Esophagus mucosa (tissue), 1 donor: ENCODE measurements around the gene STAC2. TPM values are rescaled to one million over a fixed set of nuclear protein-coding genes. Genes with fewer than 3 reads are reported as not detected.

Source experiments
- ATAC-seq: fragments of 200-7000 bp; cut with Tn5 transposase; one replicate; pipeline ENCODE4 v1.9.1; 2020
- total RNA-seq: library from RNA; stranded (reverse); gene quantifications from one replicate; pipeline ENCODE4 v1.2.4, GENCODE V29; 2023
- donor health status: DM: yes; HTN: yes; CAD: no.

Gene STAC2
- total RNA-seq, 1 donor from 2014 or later = 0.60 TPM

DNA sequence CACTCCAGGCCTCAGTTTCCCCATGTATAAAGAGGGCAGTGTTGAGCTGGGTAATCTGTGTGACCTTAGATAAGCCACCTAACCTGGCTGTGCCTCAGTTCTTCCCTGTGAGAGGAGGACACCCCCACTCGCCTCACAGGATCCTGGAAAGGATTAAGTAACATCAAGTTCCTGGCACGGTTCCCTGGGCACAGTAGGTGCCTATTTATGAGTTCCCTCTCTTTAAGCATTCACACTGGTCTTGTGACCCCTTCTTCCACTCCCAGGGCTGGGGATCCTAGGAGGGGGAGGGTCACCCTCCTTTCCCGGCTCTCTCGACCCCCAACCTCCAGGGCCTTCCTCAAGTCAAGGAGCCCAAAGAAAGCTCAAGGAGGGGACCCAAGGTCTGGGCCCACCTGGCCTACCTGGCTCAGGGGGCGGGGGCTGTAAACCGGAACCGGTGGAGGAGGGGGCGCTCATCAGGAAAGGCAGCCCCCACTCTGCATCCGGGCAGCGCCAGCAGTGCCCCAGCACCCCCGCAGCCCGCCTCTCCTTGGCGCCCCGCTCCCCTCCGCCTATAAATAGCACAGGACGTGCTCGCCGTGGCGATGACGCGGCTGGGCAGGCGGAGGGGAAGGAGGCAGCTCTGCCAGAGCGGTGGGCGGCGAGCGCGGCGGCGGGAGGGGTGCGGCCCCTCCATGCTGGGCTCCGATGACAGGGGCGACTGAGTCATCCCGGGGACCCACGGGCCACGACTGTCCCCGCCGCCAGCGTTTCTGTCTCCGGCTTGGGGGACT is 16.2 kb downstream of the STAC2 start:
- ATAC-seq = peak; percentile 29

DNA sequence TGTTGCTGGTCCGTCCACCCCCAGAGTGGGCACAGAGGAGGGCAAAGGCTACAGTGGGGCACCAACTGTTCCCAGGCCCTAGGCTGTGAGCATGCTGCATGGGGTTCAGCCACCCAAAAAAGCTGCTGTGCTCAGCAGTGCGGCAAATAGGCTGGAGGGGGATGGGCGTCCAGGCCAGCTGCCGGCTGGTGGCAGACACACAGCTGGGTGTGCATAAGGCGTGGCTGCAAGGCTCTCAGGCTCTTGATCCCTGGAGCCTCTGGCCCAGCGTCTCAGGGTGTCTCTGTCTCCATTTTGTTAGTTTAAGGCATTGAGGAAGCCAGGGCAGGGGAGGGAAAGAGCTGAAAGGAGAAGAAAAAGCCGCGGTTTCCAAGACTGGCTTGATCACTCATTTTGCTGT is 16.9 kb downstream of the STAC2 start:
- peak; percentile 59 for ATAC-seq

DNA sequence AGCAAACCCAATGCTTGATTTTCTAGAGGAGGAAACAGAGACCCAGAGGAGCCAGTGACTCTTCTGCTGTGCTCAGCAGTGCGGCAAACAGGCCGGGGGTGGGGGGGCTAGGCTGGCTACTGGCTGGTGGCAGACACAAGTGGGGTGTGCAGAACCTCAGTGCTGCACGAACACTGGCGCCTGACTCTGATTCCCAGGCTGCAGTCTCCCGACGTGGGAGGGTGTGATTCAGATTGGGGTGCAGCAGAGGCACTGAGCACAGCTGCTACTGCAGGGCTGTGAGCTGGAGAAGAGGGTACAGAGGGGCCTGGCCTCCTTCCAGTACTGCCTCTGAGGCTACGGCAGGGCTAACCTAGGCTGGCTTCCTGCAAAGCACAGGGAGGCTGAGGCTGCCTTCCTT is 17.6 kb downstream of the STAC2 start:
- ATAC-seq = peak; percentile 35

DNA sequence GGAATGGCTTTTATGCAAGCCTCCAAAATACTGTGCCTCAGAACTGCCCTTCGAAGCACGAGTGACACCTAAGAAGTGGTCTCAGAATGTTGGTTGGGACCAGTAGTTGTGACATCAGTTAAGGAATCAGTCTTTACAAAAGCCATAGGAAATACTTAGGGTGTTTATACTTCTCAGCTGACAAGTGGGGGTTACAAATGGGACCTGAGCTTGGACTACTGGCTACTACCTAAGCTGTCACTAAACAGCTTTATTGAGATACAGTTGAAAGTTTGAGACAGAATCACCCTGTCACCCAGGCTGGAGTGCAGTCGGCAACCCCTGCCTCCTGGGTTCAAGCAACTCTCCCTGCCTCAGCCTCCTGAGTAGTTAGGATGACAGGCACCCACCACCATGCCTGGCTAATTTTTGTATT is 20.6 kb downstream of the STAC2 start:
- ATAC-seq = no peak

DNA sequence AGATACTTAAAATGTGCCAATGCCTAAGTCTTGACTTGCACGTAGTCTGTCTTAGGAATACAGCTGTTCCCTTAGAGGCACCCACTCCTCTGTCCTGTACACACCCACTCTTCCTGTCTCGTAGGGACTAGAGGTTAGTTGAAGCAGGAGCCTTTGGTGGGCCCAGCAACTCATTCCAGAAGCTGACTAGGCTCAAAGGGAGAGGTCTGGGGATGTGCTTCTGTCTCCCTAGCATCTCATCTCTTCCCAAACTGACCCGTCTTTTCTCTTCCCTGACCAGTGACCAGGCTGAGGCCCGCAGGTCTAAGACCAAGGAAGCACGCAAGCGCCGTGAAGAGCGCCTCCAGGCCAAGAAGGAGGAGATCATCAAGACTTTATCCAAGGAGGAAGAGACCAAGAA is 21.5 kb downstream of the STAC2 start:
- no peak for ATAC-seq

DNA sequence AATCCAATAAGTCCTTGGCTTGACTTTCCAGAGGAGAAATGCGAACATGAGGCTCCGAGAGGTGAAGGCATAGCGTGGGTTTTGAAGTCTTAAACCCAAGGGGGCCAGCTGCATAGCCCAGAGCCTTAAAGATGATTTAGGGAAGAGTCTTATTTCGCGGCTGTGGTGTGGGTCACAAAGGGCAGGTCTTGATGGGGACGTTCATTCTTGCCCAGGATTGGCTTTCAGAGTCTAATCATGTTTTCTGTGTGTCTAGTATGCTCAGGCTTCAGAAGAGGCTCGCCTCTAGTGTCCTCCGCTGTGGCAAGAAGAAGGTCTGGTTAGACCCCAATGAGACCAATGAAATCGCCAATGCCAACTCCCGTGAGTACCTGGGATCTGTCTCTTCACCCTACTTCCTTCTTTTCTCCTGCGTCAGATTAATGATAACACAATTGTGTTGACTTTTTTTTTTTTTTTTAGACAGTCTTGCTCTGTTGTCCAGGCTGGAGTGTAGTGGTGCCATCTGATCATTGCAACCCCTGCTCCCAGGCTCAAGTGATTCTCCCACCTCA is 24.7 kb downstream of the STAC2 start:
- no peak for ATAC-seq

DNA sequence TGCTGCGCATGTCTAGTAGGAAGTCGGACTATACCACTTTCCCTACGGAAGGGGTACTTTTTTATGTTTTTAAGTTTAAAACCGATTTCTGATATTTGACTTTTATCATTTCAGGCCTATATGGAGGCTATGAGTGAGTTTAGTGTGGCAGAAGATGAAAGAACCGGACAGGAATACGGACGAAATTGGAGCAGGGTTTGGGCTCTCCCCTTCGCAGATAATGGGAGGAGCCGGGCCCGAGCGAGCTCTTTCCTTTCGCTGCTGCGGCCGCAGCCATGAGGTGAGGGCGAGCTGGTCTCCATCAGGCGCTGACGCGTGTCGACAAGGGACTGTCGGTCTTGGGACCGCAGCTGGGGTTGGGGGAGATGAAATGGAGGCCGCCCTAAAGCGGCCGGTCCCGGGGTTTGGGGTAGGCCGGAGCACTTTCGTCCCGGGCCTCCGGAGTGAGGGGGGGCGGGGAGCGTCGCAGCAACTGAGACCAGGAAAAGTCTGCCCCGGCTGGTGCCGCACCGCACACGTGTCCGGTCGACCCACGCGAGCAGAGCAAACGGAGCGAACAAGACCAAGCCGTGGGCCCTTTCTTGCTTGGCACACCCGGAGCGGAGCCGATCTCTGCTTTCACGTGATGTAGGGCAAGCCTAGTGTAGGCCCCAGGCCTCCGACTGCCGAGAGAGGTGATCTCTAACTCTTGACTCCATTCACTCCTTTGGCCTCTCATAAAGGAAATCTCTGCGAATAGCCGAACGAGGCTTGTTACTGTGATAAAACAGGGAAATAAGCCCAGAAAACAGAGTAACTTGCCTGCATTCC is 25.5 kb downstream of the STAC2 start, which contains the start of gene RPL19:
TSS of gene RPL19 (plus strand) at position 214 of the 810 bp plus-strand sequence. CDS start at position 276, 62 bp downstream.
- peak; percentile 67 for ATAC-seq

DNA sequence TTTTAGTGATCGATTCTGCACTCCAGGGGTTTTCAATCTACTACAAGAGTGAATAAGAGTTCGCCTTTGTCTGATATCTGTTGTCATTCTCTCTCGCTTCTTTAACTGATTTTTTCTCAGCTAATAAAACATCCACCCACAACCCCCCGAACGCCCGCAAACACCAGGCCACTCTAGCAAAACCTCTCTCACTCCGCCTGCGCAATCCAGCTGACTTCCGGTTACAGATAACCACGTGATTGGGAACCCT is 26.0 kb downstream of the STAC2 start:
- peak; percentile 78 for ATAC-seq

DNA sequence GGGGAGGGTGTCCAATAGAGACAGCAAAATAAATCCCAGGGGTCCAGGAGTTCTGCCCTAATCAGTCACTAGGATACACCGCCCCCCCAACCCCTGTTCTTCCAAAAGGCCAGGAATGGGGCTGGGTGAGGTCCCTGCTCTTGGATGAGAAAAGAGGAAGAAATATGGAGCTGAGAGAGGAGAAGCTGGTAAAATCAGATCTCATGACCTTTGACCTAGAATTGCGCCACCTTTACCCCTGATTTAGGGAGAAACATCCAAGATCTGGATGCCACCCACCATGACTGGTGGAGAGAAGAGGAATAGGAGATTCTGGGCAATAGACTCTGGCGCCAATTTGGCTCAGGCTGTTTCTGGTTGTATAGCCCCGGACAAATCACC is 27.6 kb downstream of the STAC2 start:
- no peak for ATAC-seq

DNA sequence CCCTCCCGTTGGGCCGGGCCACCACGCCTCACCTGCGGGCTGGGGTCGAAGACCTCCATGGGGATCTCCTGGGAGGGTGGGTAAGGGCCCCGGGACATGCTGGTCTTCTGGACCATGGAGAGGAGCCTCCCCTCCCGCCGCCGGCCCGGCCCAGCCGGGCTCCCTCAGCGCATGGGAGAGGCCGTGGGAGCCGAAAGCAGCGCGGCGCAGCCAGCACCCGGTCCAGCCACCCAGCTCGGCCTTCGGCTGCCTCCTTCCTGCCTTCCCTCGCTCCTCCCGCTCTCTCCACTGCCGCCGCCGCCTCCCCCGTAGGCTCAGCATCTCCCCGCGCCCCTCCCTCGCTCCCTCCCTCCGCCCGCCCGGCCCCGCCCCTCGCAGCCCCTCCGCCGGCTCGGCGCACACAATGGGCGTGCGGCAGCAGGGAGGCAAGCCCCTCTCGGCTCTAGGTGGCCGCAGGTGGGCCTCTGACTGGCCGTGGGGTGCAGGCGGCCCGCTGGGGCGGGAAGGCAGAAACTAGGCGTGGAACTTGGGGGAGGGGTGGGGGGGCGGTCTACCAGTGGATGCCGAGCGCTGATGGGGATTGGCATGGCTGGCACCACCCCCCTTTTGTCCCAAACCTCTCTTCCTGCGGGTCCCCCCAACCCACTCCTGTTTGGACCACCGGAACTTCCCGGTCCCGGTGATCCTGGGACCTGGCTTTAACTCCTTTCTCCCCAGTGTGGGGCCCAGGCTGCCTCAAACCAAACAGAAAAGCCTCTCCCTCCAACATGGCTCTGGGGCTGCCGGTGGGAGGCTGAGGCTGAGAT is 28.2 kb downstream of the STAC2 start, which contains the start of gene CACNB1:
TSS of gene CACNB1 (minus strand) at position 290 of the 806 bp plus-strand sequence. CDS start at position 116, 174 bp downstream.
- peak; percentile 22 for ATAC-seq

DNA sequence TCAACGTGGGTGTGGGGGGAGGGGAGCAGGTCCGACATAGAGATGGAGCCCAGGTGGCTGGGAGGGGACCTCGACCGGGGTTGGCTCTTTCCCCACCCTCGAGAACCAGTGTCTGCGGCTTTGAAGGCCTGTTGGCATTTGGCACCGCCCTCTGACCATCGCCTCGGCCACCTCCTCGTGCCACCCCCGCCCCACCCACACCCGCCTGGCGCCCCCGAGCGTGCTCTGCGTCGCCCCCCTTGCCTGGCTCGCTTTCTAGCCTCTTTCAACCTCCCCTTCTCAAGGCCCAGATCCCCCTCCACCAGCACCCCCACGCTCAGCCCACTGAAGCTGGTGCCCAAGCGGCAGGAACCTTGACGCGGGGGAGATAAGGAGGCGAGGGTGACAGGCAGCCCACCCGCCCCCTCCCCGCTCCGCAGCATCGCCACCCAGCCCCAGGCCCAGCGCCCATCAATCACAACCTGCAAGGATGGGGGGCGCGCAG is 28.9 kb downstream of the STAC2 start:
- ATAC-seq = no peak

DNA sequence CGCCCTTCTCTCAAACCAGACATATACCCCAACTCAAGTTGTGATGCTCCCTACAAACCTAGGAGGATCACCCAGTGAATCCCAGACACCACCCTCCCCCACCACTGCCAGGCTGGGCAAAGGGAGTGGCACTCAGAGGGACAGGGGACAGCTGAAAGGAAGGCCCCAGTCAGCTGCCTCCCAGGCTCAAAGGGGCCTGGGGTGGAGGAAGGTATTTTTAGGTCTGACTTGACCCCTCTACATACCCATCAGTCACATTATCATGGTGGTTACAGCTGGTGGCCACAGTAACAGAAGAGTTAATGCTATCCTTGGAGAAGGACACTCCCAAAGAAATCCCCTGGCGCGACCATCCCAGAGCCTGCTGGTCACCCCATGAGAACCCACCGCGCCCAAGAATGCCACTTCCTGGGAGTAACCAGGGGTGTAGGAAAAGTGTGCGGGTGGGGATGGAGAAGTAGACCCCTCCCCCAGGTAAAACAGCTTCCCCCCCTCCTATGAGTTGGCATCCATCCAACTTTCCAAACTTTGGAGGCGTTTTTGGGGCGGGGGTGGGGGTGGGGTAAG is 29.4 kb downstream of the STAC2 start:
- no peak for ATAC-seq

DNA sequence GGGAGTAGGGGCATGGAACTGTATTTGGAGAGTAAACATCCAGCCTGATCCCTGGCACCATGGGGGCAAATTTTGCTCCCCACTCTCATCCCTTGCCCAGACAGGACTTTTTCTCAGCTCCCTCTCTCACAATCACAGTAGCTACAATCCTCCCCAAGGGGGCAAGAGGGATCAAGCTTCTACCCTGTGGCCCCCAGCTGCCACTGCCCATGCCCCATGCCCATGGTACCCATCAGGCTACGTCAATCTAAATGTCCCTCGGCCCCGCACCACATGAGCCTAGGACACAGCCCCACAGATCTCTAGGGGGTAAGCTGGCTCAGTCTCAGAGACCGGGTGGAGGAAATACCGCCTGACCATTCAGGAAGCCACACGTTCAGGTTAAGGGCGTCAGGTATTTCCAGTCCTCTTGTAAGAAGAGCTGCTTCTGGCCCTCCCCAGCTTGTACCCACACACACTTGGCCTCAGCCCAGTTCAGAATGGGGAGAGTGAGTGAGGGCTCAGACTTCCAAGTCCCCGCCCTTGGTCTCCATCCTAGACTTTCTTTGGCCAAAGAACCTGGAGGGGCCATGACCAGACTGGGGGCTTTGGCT is 30.1 kb downstream of the STAC2 start:
- ATAC-seq = no peak

DNA sequence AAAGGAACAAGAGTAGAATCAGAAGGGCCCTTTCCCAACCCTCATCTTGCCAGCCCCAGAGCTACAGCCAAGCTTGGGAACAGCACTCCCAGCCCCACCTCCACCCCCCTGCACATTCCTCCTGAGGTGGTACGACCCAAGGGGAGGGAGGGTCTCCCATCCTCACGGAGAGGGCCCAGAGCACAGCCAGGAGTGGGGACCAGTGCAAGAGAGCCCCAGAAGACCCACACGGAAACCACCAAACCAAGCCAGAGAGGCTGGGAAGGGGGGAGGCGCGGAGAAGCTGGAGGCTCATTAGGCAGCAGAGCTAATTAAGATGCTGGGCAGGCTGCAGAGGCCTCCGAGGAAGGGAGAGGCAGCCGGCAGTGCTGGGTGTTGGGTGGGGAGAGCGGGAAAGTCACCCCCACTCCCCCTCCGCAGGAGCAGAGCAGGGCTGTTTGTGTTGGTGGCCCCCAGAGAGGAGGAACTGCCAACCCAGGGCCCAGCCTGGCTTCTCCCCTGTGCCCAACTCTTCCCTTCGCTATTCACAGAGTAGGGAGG is 30.7 kb downstream of the STAC2 start:
- no peak for ATAC-seq

DNA sequence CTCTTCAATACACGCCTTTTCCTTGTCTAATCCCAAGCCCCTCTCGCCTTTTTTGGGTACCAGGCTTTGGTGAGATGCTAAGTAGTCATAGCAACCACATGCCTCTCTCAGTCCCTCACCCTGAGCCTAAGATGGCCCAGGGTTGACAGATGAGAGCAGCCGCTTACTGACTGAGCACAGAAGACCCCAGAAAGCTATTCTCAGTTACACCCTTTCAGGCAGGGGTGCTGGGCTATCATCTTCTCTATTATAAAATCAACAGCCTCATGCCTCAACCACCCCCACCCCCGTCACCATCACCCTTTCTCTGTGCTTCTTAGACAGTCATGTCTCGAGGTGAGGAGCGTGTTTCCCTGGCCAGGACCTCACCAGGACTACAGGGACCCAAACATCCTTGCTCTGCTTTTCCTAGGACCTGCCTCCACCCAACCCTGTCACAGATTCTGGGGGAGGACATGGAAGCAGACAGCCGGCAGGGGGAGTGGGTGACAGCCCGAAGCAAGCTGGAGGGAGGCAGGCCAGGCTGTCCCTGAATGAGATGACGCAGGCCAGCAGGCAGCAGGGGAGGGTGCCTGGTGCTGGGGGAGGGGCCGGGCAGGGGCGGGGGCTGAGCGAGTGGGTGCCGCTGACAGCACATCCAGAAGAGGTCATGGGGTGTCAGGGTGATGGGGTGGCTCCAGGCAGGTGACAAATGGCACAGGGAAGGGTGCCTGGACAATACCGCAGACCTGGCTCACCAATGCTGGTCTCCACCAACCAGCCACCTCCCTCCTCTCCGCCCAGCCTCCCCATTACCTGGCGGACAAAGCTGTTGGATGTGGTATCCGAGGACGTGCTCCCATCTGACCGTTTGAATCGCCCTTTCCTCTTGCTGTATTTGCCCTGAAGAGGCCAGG is 31.4 kb downstream of the STAC2 start:
- ATAC-seq = no peak

DNA sequence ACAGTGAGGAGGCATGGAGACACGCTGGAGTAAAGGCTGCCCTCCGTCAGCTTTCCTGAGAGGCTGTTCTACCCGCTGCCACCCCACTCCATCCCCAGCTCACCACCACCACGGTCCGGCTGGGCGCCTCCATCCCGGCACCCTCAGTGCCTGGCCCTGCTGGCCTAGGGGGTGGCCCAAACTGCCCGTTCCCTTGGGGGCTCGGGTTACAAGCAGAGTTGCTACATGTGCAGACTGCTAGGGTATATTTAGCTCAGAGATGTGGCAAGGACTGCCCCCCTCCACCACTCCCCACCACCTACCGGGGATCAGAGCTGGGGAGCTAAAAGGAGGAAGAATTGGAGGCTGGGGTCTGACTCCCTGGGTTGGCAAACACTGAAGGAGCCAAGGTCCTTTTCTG is 32.4 kb downstream of the STAC2 start:
- no peak for ATAC-seq

DNA sequence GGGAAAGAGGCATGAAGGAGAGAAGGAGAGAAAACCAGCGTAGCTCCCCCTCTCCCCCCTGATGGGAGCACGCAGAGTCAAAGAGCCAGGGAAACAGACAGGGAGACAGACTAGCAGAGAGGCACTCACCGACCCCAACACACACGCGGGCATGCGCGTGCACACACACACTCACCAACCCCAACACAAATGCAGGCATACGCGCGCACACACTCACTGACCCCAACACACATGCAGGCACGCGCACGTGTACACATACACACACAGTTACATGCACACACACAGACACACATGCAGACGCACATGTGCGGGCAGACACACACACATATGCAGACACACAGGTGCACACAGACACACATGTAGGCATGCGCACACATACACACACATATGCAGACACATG is 32.8 kb downstream of the STAC2 start:
- no peak for ATAC-seq

DNA sequence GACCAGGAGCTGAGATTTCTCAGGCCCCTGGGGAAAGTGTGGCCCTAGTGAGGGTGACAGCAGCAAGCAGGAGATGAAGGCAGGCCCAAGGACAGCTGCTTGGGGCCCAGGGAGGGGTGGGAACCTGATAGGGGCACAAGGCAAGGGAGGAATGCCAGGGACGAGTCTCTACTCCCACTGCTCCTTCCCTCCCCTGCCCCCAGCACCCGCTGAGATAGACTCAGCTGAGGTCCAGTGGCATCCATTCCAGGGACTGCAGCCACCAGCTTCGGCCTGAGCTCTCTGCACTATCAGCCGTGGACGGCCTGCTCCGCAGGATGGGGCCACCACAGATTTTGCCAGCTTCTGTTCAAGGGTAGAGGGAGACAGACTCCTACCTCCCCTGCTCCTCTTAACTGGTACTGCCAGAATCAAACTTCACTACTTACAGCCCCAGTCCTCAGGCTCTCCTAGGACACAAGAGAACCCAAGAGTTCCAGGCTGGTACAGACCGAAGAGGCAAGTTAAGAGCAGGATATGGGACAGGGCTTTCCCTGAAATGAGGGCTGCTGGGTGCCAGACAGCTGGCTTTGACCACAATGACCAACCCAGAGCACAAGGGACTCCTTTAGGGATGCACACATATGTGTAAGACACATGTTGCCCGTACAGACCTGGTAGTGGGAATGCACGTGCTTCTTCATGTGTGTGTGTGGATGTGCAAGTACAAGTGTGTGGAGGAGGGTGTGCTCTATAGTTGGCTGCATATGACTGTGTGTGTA is 33.8 kb downstream of the STAC2 start:
- no peak for ATAC-seq

DNA sequence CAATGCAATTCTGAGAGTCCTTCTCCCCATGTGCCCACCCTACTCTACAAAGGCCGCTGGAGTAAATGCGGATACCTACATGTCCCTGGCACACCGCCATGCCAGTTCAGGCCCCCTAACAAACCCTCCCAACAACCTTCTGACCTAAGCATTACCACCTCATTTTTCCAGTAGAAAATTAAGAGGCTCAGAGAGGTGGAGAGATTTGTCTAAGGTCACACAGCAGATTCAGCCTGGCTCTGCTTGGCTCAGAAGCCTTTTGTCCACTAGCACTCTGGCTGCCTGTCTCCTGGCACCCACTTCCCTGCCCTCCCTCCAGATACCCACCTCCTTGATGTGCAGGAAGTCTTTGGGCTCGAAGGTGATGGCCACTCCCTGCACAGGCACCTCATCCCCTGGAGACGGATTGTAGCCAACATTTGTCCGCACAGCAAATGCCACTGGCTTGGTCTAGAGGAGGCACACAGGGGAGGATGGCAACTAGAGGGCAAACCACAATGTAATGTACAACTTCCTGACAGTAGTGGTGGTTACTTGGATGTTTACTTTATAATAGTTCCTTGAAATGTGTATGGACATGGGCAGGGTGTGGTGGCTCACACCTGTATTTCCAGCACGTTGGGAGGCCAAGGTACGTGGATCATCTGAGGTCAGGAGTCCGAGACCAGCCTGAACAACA is 38.5 kb downstream of the STAC2 start:
- peak; percentile 36 for ATAC-seq
